ENCODE measurements around the gene USP22. TPM values are rescaled to one million over a fixed set of nuclear protein-coding genes. Genes with fewer than 3 reads are reported as not detected.

USP22 gene
- total RNA-seq, 4 donors from 2014 or later = 101 to 128 (median 104) TPM

DNA sequence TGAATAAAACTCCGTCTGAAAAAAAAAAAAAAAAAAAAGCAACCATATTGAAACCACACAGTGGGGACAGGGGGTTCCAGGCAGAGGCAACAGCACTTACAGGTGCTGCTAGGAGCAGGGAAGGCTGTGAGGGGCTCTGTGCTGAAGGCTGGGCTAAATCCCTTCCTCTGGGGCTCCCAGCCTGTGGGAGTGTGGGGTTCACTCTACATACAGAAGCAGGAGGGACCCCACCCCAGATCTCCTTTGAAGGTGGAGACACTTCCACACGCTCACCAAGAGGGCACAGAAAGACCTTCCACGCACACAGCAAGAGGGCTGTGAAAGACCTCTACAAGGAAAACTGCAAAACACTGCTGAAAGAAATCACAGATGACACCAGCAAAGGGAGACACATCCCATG lies 53.9 kb downstream of the USP22 start:
- H3K9me3 ChIP-seq = no peaks in the 10 kb centered on the region
- no peak for ATAC-seq
- 89 to 92% methylated on average over 2 to 3 of the region's 3 CpGs for WGBS, 2 donors (ENCODE audit: low coverage in 1 of 2)
- H3K4me3 ChIP-seq = no peak overlapping the region
- H3K4me1 ChIP-seq = peaks cover 0 to 7% (median 3%) of the 10 kb centered on the region in 3 donors
- no peaks in the 10 kb centered on the region for H3K36me3 ChIP-seq
- no peak for TF ChIP-seq POLR2AphosphoS5 (IDR thresholded peaks at IDR 0.05)
- TF ChIP-seq, protein P1, sequence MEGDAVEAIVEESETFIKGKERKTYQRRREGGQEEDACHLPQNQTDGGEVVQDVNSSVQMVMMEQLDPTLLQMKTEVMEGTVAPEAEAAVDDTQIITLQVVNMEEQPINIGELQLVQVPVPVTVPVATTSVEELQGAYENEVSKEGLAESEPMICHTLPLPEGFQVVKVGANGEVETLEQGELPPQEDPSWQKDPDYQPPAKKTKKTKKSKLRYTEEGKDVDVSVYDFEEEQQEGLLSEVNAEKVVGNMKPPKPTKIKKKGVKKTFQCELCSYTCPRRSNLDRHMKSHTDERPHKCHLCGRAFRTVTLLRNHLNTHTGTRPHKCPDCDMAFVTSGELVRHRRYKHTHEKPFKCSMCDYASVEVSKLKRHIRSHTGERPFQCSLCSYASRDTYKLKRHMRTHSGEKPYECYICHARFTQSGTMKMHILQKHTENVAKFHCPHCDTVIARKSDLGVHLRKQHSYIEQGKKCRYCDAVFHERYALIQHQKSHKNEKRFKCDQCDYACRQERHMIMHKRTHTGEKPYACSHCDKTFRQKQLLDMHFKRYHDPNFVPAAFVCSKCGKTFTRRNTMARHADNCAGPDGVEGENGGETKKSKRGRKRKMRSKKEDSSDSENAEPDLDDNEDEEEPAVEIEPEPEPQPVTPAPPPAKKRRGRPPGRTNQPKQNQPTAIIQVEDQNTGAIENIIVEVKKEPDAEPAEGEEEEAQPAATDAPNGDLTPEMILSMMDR (IDR thresholded peaks at IDR 0.05) = no peak
- TF ChIP-seq EP300 (IDR thresholded peaks at IDR 0.05) = no peak
- no peak for TF ChIP-seq POLR2A (IDR thresholded peaks at IDR 0.05)
- no peaks in the 10 kb centered on the region for H3K27me3 ChIP-seq
- no peak overlapping the region for H3K27ac ChIP-seq

DNA sequence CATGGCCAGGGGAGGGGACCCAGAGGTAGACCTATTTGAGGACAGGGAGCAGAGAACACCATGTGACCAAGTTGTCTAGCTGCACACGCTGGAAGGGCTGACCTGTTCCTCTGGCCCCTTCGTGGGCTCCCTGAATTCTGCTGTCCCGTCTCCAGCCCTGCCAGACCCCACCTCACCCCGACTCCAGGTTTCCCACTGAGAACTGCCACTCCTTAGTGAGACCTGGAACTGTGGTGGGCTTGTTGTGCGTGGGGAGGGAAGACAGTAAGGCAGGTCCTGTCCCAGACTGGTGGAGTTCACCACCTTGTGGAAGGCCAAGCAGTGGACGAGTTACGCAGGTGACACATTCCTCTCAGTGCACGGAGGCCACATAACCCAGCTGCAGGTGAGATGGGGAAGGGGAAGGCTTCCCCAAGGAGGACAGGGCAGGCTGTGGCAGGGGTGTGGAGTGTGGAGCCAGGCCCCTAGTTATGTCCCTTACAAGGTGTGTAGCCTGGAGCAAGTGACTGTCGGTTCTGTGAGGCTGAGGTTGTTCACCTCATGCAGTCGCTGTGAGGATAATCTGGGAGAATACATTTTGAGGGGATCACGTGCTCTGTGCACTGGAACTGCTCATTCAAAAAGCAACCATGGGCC lies 54.7 kb downstream of the USP22 start:
- peaks cover 0 to 7% (median 3%) of the 10 kb centered on the region in 3 donors for H3K4me1 ChIP-seq
- H3K36me3 ChIP-seq = no peaks in the 10 kb centered on the region
- H3K27ac ChIP-seq = no peak overlapping the region
- H3K4me3 ChIP-seq = no peak overlapping the region
- WGBS, 2 donors (ENCODE audit: low coverage in 1 of 2) = 83 to 97% methylated on average over 2 to 6 of the region's 11 CpGs
- no peaks in the 10 kb centered on the region for H3K9me3 ChIP-seq
- H3K27me3 ChIP-seq = no peaks in the 10 kb centered on the region
- TF ChIP-seq POLR2A (IDR thresholded peaks at IDR 0.05) (no peak), POLR2AphosphoS5 (IDR thresholded peaks at IDR 0.05) (no peak), EP300 (IDR thresholded peaks at IDR 0.05) (no peak)
- TF ChIP-seq, protein P1 (IDR thresholded peaks at IDR 0.05) = no peak
- no peak for ATAC-seq

DNA sequence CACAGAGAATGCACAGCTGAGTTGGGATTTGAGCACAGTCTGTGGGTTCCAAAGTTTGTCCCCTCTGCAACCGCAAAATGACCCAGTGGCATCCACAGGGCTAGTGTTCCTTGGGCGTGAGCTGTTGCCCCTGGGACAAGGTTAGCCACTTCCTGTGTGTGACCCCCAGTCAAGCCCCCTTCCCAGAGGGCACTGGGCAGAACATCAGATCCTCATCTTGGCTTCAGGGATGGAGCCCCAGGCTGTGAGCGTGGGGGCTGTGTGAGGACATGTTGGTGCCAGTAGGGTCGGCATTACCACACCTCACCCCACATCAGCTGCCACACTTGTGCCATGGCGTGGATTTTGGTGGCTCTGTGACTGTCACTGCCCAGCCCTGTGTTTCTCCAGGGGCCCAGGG lies 55.3 kb downstream of the USP22 start:
- no peak overlapping the region for H3K27ac ChIP-seq
- H3K4me1 ChIP-seq = peaks cover 0 to 3% (median under 1%) of the 10 kb centered on the region in 3 donors
- H3K27me3 ChIP-seq = no peaks in the 10 kb centered on the region
- 92% methylated on average over 2 of the region's 5 CpGs; no CpG with 5 or more reads in 1 of the 2 donors for WGBS, 2 donors (ENCODE audit: low coverage in 1 of 2)
- TF ChIP-seq EP300 (IDR thresholded peaks at IDR 0.05) (no peak), POLR2AphosphoS5 (IDR thresholded peaks at IDR 0.05) (no peak), POLR2A (IDR thresholded peaks at IDR 0.05) (no peak)
- TF ChIP-seq, protein P1 (IDR thresholded peaks at IDR 0.05) = no peak
- no peaks in the 10 kb centered on the region for H3K9me3 ChIP-seq
- no peak for ATAC-seq
- no peaks in the 10 kb centered on the region for H3K36me3 ChIP-seq
- no peak overlapping the region for H3K4me3 ChIP-seq

DNA sequence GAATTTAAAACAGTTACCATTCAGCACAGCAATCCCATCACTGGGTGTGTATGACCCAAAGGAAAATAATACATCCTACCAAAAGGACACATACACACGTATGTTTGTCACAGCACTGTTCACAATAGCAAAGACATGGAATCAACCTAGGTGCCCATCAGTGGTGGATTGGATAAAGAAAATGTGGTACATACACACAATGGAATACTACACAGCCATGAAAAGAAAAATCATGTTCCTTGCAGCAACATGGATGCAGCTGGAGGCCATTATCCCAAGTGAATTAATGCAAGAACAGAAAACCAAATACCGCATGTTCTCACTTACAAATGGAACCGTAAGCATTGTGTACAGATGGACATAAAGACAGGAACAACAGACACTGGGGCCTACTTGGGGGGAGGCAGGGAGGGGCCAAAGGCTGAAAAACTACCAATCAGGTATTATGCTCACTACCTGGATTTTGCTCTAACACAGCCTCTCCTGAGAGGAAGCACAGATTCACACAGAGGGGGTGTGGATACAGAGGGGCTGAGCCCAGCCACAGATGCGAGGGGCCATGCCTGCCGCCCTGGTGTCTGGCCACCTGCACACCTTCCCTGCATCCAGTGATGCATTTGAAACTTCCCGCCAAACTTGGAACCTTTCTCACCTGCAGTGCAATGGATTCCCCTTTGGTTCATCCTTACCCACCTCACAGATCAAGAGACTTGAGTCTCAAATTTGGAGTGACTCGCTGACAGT lies 55.9 kb downstream of the USP22 start:
- 88 to 94% methylated on average over 3 to 5 of the region's 7 CpGs for WGBS, 2 donors (ENCODE audit: low coverage in 1 of 2)
- no peaks in the 10 kb centered on the region for H3K27me3 ChIP-seq
- TF ChIP-seq, protein P1 (IDR thresholded peaks at IDR 0.05) = no peak
- no peak for TF ChIP-seq EP300 (IDR thresholded peaks at IDR 0.05)
- TF ChIP-seq POLR2A (IDR thresholded peaks at IDR 0.05) = no peak
- no peak for TF ChIP-seq POLR2AphosphoS5 (IDR thresholded peaks at IDR 0.05)
- H3K4me1 ChIP-seq = no peaks in the 10 kb centered on the region
- H3K36me3 ChIP-seq = no peaks in the 10 kb centered on the region
- no peak overlapping the region for H3K4me3 ChIP-seq
- no peak for ATAC-seq
- H3K9me3 ChIP-seq = no peaks in the 10 kb centered on the region
- H3K27ac ChIP-seq = no peak overlapping the region

DNA sequence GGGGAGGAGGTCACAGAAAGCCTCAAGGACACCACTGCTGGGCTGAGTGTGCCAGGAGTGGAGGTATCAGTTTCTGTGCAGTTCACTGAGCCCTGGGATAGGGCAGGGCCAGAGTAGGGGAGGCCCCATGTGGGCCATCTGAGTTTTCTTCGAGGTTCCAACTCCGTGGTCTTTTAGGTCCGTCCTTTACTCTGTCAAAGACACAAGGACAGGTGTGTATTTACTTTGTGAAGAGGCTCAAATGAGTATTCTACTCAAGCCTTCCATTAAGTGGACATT lies 59.5 kb downstream of the USP22 start:
- ATAC-seq = no peak
- no peak overlapping the region for H3K4me3 ChIP-seq
- TF ChIP-seq POLR2A (IDR thresholded peaks at IDR 0.05) (no peak), EP300 (IDR thresholded peaks at IDR 0.05) (no peak), POLR2AphosphoS5 (IDR thresholded peaks at IDR 0.05) (no peak)
- TF ChIP-seq, protein P1 (IDR thresholded peaks at IDR 0.05) = no peak
- H3K9me3 ChIP-seq = no peaks in the 10 kb centered on the region
- H3K27me3 ChIP-seq = peaks cover 20% of the 10 kb centered on the region
- H3K36me3 ChIP-seq = no peaks in the 10 kb centered on the region
- H3K27ac ChIP-seq = no peak overlapping the region
- no peaks in the 10 kb centered on the region for H3K4me1 ChIP-seq
- WGBS, 2 donors (ENCODE audit: low coverage in 1 of 2) = 60 to 80% methylated on average over 1 of the region's 3 CpGs

All from gastroesophageal sphincter (tissue), 4 donors.